OCI-M1 (cell line): ENCODE results near the gene MAB21L3.
A peak's percentile ranks its signal among the peaks of the same experiment; 100 is the strongest.
"Not testable (repeated sequence)": the region's sequence is repeated elsewhere in the genome, so short reads cannot be mapped to it uniquely, and the experiment has no call there.

ENCODE experiments used
- DNase-seq: peaks from one replicate; lab custom pipeline; 2025; lab: John Stamatoyannopoulos, UW

The MAB21L3 gene

DNA sequence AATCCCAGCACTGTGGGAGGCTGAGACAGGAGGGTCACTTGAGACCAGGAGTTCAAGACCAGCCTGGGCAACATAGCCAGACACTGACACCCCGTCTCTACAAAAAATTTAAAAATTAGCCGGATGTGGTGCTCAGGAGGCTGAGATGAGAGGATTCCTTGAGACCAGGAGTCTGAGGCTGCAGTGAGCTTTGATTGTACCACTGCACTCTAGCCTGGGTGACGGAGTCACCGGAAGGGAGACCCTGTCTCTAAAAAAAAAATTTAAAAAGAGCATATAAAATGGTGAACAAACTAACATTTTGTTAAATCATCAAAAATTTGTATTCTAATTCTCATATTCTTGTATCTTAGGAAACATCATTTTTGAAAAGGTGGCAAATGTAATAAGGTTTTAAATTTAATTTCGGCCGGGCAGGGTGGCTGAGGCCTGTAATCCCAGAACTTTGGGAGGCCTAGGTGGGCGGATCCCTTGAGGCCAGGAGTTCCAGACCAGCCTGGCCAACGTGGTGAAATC is 27.1 kb downstream of the MAB21L3 start:
- no peak for DNase-seq

DNA sequence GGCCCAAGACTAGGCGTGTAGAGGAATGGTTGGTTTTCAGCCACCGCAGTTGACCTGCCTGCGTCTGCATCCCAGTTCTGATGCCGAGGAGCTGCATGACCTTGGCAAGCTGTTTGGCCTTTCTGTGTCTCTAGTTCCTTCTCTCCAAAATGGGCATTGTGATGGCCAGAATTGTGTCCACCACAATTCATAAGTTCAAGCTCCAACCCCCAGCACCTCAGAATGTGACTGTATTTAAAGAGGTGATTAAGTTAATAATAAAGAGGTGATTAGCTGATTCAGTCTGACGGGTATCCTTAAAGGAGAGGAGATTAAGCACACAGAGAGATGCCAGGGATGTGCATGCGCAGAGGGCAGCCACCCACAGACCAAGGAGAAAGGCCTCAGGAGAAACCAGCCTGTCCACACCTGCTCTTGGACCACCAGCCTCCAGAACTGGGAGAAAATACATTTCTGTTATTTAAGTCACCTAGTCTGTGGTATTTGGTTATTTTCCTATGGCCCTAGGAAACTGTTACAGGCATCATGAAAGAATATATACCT is 28.5 kb downstream of the MAB21L3 start:
- DNase-seq = no peak

DNA sequence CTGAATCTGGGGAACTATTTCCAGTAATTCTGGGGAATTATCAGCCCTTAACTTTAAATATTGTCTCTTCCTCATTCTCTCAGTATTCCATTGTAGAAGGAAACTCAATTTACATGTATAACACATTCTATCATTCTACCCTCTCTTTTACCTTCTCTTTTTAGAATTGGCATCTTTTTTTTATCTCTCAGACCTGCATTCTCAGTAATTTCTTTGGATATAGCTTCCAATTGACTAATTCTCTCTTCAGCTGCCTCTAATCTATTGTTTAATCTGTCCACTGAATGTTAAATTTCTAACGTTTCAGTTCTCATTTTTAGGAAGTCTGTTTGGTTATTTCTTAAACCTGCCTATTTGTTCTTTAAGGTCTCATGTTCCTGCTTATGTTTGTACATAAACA is 33.0 kb downstream of the MAB21L3 start:
- DNase-seq = no peak

DNA sequence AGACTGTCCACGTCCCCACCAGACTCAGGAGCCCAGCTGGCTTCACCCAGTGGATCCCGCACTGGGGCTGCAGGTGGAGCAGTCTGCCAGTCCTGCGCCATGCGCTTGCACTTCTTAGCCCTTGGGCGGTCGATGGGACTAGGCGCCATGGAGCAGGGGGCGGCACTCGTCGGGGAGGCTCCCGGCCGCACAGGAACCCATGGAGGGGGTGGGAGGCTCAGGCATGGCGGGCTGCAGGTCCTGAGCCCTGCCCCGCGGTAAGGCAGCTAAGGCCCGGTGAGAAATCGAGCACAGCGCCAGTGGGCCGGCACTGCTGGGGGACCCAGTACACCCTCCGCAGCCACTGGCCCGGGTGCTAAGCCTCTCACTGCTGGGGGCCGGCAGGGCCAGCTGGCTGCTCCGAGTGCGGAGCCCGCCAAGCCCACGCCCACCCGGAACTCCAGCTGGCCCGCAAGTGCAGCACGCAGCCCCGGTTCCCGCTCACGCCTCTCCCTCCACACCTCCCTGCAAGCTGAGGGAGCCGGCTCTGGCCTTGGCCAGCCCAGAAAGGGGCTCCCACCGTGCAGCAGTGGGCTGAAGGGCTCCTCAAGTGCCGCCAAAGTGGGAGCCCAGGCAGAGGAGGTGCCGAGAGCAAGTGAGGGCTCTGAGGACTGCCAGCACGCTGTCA is 35.4 kb downstream of the MAB21L3 start:
- DNase-seq = not testable (repeated sequence)

DNA sequence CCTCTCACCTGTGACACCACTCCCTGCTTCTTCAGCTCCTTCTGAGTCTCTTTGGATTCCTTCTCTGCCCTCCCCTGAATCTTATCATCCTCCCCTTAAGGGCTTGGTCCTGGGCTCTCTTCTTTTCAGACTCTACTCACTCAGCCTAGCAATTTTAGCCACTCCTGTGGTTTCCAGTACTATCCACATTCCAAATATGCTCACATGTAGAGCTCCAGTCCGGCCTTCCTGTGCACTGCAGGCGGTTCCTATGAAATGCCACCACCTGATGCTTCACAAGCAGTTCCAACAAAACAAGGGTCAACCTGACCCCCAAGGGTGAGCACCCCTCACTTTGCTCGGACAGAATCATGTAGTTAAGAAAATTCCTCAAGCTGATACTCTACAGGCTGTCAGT is 35.9 kb downstream of the MAB21L3 start:
- no peak for DNase-seq

DNA sequence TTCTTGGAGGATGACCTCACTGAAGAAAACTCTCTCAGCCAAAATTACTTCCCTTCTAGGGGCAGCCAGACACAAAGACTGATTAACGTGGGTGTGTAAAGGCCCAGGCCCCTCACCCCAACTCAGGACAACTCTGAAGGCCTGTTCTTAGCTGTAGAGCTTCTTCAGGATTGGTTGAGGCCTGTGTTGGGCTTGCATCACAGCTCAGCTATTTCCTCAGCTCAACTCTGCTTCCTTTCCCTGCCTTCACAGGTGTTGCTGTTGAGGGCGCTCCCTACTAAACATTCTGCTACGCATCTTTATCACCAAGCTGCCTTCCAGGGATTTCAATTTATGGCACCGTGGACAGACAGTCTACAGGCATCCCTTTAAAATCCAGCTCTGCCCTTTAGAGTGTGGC is 36.8 kb downstream of the MAB21L3 start:
- no peak for DNase-seq

DNA sequence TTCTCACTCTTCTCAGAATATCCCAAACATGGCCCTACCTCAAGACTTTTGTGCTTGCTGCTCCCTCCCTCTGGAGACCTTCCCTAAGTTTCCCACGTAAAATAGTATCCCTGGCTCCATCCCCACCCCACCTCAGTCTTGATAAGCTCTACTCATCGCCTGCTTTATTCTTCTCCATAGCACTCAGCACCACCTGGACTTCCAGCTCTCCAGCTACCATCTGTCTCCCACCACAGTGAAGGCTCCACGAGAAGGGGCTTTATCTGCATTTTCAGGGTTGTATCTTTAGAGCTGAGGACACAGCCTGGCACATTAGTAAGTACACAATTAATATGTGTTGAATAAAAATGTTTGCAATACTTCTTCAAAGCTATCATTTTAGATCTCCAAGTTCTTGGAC is 37.8 kb downstream of the MAB21L3 start:
- DNase-seq = no peak

DNA sequence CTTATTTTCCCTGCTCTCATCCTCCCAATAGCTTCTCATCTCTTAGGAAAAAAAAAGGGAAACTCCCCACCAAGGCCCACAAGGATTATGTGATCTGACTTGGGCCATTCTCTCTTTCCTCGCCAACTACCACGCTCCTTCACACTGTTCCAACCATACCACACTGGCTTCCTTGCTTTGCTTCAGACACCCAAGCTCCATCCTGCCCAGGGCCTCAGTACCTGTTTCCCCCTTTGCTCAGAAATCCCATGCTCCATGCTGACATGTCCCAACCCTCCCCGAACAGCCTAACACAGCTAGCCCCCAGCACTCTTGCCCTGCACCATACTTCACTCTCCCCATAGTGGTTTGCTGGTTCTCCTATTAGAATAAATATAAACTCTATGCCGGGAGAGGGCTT is 39.2 kb downstream of the MAB21L3 start:
- DNase-seq = no peak

DNA sequence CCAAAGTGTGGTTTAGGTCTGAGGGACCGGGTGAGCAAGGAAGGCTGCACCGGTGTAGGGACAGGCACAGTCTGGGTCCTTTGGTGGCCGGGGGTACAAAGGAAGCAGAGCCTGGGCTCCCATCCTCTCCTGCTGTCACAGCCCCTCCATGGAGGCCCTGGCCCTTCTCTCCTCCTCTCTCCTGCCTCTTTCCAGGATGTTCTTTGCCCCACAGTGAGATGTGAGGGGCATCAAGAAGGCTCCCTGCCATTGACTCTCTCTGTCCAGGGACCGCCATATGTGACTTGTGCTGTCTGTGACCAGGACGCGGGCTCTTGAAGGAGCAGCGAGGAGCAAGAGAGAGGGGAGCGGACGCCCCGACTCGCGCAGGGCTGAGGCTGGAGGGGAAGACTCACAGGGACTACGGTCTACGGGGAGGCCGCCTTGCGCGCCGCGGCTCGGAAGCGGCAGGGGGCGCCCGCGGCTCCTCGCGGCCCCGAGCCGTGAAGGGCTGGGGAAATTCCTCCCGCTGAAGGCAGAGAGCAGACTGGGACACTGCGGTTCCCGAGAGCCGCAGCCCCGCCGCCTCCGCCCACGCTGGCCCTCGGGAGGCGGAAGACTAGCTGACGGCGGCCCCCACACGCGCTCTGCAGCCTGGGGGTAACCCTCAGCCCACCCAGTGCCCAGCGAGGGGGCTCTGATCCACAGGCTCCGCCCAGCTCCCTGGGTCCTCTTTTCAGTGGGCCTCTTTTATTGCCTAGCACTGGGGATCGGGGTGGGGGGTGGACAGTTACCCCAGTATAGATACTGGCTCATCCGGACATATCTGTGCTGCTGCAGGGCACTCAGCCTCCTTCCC is 40.8 kb downstream of the MAB21L3 start:
- DNase-seq = peak; percentile 88

DNA sequence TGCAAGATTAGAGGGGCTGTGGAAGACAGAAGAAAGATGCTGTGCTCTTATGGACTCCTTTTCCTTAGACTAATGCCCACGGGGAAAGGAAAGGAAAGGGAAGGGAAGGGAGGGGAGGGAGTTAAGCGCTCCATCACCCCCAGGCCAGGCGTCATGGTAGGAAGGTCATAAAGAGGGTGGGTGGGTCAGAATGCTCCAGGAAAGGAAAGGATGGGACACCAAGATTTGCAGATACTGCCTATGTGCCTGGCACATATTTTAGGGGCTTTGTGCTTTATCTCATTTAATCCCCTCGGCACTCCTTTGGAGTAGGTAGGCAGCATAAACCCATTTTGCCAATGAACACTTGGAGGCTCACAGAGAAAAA is 41.4 kb downstream of the MAB21L3 start:
- DNase-seq = no peak

DNA sequence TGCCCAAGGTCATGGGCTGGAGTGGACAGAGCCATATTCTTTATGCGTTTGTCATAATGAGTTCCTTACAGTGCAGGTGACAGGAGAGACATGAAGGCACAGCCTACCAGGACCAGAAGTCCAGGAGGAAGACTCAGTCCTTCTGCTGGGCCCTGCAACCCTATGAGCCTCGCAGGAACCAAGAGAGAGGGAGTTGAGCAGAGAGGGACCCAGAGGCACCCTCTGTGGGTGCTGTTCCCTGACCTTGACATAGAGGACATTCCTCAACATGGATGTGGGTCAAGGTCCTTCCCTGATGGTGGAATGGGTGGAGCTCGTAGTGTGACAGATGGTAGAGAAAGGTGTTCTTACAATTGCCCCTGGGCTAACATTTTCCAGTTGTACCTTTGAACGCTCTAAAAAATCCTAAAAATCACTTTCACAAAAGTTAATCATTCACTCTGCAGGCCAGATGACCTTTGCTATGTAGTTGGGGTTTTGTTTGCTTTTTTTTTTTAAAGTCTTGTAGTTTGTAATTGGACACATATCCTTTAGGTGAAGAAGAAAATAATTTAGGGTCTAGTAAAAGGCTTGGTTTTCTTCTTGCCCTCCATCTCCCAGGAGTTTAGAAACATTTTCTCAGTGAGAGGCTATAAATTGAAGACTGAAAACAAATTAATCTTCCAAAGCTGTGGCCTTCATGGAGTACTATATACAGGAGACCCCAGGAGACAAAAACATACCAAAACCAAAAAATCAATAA is 41.9 kb downstream of the MAB21L3 start:
- no peak for DNase-seq

DNA sequence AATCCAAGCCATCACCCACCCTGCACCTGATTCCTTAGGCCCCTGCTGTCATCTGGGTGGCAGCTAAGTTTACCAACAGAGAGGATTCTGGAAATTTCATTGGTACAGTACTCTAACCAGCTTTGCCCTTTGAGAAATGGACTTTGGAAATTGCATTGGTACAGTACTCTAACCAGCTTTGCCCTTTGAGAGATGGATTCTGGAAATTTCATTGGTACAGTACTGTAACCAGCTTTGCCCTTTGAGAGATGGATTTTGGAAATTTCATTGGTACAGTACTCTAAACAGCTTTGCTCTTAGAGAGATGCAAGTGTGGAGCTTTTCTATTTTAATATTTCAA is 42.5 kb downstream of the MAB21L3 start:
- DNase-seq = no peak

DNA sequence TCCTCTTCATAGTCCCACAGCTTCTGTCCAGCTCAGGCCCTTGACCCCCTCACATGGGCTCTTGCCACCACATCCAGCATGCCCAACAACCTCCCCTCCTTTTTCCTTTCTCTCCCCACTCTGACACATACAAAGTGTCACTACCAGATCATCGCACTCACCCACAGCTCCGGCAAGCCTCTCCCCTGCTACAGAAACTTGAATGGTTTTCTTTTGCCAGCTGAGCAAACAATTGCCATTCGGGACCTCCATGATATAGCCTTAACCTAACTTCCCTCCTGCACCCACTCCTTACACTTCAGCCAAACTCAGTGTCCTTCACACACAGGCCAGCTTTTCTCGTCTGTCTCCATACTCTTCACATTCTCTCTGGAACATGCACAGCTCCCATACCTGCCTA is 43.3 kb downstream of the MAB21L3 start:
- DNase-seq = no peak

DNA sequence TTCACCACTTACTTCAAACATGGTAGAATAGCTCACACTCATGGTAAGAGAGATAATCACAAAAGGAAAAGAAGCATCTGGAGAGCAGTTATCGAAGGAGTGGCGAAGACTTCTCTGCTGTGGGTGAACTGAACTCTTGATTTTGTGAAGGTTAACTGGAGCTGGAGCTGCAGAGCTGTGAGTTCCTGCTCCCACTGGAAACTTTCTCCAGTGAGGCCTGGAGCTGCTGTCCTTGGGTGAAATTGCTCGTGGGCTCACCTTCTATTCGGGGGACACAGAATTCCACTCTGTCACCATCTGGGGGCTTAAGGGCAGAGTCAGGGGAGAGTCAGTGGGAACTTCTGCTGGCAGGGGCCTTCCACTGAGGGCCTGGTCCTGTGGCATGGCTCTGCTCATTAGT is 45.9 kb downstream of the MAB21L3 start:
- DNase-seq = no peak

DNA sequence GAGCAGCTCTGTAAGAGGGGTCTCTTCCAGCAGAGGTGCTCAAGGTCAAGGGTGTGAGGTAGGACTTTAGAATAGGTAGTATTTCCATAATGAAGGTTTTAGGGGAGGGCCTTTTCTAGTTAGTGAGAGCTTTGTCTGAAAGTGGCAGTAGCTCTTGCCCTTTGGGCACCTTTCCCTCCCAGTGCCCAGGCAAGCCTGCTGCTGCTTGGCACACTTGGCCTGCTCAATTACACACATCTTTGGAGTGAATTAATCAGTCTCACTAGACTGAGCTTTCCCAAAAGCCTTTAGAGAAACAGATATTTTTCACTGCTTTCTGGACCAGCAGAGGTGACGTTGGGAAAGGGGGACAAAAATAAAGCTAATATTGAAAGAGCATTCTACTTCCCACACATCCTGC is 48.0 kb downstream of the MAB21L3 start:
- no peak for DNase-seq

DNA sequence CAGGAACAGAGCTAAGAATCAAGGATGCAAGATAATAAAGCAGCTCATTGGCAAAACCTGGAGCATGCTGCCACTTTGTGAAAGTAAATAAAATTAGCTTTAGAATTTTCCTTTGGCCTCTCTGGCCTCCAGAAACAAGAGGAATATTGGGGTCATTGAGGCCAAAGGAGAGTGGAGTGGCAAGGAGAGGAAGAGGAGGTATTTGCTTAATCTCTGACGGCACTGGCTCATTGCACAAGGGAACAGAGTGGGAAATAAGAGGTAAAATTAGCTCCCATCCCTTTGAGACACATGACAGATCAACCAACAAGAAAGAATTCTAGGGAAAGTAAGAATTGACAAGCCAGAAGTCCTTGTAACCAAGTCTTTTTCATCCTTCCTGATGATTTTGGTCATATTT is 48.4 kb downstream of the MAB21L3 start:
- DNase-seq = no peak

DNA sequence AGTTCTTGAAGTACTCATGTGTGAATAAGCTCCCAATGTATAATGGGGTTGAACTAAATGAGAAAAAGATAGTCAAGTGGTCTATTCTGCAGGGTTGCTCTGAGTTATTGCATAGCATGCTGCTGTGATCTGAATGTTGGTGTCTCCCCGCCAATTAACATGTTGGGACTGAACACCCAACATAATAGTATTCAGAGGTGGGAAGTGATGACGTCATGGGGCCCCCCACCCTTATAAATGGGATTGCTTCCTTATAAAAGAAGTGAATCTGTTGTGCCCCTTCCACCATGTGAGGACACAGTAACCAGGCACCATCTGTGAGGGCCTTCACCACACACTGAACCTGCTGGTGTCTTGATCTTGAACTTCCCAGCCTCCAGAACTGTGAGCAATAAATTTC is 50.2 kb downstream of the MAB21L3 start:
- DNase-seq = no peak

DNA sequence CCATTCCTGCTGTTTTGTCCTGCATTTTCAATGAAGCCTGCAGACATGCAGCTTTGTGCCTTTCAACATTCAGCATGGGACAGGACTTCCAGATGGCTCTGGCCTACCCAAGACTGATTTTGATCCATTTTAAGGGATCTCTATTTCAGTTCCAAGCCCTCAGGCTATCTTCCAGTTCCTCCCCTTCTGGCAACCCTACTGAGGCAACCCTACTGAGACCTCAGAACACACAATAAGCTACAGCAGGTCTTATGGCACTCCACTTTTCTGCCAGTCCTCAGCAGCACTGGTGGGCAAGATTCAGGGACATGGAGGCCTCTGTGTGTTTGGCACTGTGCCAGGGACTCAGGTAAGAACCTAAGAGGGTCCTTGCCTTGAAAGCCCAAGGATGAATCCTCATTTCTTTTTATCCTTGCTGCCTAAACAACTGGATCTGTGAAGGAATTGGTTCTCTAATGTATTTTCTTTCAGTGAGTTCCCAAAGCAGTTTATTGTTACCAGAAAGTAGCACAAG is 50.7 kb downstream of the MAB21L3 start:
- no peak for DNase-seq

DNA sequence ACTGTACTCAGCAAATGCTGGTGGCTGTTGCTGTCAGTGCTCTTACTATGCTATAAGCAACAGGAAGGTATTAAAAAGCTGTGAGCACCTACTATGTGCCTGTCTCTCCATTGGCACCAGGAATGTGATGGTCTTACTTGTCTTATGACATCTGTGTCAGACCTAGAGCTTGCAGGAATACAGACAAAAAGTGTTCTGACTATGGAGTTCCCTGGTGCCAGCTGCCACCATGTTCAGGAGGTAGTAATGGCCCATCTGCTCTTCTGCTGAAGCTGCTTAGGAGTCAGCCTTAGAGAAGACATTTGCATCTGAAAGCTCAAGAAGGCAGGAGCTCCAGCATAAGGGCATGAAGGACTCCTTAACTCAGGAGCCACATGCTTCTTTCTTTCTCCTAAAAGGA is 52.3 kb downstream of the MAB21L3 start:
- DNase-seq = no peak

DNA sequence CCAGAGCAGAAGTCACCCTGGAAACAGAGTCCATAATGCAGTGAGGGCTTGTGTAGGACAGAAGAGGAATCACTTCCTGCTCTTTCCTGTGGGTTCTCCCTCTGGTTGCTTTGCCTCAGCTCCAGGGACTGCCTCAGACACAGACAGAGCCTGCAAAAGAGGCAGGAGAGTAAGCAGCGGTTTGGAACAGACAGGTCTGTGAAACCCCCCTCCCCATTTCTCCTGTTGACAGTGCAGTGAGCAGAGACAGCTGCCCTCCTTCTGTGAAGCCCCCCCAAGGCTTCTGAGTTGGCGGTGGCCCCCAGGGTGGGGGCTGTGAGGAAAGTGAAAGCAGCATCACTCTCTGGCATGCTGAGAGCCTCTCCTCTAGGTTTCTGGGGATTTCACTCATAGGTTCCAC is 53.0 kb downstream of the MAB21L3 start:
- no peak for DNase-seq

DNA sequence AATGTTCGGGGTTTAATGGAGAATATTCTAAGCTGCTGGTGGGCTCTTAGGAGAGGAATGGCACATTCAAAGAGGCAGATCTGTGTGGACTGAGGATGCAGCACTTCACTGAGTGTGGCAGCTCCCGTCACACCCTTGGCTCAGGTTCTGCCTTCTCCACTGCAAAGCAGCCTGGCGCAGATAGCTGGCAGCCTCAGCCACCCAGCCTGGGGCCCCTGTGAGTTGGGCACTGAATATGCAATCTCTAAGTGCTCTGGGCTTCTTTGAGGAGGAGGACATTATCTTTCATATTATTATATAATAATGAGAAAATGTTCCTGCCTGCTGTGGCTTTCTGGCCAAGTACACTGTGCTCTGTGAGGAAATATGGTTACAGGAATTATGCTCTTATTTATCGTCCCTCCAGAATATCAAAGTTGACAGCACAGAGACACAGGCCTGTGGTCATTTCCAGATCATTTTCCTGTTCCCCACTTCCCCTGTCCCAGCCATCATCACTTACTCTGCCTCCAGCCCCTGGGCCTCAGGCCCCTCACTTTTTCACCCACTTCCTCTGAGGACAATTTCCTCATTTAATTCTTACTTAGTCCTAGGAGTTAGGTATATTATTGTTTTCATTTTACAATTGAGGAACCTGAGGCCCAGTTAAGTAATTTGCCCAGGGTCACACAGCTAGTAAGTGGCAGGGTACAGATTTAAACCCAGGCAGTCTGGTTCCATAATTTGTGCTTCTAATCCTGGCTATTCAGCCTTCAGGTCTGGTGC is 53.6 kb downstream of the MAB21L3 start:
- no peak for DNase-seq

DNA sequence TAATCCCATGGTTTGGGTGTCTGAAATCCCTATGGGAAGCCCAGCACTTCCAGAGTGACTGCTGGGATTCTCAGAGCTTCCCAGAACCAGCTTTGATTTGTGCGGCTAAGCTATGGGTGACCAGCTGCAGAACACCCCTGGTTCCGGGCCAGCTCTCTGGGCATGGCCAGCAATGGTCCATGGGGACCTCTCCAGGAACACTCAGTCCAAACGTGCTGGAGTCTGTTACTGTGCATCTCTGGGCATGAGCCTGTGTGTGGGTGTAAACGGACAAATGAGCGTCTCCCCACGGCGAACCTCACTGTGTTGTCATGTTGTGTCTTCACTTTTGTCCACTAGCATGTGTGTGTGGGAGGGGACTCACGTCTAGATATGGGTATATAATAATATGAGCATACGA is 54.4 kb downstream of the MAB21L3 start:
- no peak for DNase-seq
